Stromal cell of bone marrow (primary cell): ENCODE data around the gene TMEM134.
"Not testable (repeated sequence)": the region's sequence is repeated elsewhere in the genome, so short reads cannot be mapped to it uniquely, and the experiment has no call there.

ENCODE experiments used
- DNase-seq: peaks from one replicate; pipeline ENCODE4 v3.0.0-alpha.2; 2012; ENCODE audit warnings: low read depth

TMEM134 gene, protein sequence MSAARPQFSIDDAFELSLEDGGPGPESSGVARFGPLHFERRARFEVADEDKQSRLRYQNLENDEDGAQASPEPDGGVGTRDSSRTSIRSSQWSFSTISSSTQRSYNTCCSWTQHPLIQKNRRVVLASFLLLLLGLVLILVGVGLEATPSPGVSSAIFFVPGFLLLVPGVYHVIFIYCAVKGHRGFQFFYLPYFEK

DNA sequence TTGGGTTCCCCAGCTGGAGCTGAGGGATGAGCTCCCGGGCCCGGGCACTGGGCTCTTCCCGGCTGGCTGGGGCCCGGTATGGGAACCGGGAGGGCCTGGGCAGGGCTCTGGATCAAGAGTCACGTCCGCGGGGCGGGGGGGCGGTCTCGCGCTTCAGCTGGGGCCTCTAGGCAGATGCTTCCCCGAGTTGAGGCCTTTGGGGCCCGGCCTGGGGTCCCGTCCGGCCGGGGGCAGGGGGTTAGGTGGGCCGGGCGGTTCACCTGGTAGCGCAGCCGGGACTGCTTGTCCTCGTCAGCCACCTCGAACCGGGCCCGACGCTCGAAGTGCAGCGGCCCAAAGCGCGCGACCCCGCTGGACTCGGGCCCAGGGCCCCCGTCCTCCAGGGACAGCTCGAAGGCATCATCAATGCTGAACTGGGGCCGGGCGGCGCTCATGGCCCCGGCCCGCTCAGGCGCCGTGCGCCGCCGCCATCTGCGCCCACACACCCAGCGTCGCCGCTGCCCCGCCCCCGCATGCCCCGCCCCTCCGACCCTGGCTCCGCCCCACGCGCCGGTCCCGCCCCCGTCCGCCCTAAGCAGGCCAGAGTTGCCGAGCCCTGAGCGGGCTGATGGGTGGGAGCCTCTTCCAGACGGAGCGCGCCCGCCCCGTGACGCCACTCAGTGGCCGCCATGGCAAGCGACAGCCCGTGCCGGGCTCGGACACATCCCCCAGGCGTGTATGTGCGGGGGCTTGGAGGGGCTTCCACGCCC lies at the start of gene TMEM134:
TSS of gene TMEM134 (minus strand) at position 493 of the 749 bp plus-strand sequence. CDS start at position 434, 59 bp downstream.
- peak; percentile 82 for DNase-seq

DNA sequence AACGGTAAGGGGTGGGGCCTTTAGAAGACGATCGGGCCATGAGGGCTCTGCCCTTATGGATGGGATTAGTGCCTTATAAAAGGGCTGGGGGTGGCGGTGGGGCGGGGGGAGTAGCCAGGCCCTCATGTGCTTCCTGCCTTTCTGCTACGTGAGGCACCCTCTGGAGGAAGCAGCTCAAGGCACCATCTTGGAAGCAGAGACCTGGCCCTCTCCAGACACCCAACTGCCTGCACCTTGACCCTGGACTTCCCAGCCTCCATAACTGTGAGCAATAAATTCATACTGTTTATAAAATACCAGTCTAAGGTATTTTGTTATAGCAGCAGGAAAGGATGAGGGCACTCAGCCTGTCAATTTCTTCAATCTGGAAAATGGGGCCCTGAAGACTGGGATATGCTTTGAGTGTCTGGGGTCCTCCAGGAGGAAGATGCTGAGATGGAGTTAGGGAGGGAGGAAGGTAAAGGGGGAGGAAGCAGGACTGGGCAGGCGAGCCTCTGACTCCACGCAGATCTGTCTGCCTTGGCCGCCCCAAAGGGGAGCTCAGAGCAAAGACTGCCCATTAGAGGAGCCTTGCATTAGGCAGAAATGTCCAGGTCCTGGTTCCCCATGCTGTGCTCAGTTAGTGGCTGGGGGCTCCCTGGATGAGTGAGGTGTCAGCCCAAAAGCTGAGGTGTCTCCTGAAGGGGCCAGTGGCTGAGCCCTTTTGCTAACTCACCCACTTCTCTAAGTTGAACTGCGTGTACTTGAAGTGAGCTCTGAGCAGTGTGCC lies 48.9 kb upstream of the TMEM134 start:
- no peak for DNase-seq

DNA sequence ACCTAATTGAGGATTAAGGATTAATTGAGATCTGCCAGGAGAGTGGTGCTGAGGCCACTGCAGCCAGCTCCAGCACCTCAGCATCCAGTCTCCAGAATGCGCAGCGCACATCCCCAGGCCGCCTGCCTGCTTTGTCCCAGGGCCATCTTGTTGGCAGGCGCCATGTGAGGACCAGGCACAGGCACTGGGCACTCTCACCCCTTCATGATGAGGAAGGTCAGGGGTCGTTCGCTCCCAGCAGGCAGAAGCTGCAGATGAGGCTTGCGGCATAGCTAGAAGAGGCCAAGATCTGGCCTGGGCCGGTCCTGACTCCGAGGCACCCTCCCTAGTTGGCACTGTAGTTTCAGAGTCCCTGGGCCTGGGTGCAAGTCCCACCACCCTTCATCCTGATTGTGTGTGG lies 47.8 kb upstream of the TMEM134 start:
- no peak for DNase-seq

DNA sequence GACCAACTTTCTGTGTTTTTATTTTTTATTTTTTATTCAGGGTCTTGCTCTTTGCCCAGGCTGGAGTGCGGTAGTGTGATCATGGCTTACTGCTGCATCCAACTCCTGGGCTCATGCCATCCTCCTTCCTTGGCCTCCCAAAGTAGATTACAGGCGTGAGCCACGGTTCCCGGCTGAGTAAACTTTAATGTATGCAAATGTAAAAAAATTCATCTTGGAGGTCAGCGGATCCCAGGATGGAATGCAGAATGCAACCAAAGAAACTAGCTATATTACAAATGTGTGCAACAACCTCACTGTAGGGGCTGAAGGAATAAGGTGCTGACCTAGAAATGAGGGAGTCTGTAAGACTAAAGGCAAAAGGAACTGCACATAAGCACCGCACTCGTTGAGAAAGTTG lies 45.1 kb upstream of the TMEM134 start:
- DNase-seq, result no peak

DNA sequence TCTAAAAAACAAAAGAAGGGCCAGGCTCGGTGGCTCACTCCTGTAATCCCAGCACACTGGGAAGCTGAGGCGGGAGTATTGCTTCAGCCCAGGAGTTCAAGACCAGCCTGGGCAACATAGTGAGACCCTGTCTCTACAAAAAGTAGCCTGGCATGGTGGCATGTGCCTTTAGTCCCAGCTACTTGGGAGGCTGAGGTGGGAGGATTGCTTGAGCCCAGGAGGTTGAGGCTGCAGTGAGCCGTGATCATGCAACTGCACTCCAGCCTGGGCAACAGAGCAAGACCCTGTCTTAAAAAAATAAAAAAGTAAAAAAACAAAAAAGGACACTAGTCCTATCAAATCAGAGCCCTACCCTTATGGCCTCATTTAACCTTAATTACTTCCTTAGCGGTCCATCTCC lies 42.5 kb upstream of the TMEM134 start:
- not testable (repeated sequence) for DNase-seq

DNA sequence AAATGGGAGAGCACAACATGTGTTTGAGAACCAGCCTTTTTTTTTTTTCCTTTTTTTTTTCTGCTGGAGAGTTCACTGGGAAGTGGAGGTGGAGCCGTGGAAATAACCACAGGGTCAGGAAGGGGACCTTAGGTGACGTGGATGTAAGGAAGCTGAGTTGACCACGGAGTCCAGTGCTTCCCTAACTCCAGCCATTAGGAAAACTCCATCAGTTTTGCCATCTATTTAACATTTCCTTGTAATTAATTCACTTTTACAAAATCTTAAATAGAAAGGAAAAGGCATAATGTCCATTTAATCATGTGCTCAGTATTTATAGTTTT lies 40.9 kb upstream of the TMEM134 start:
- DNase-seq, result no peak

DNA sequence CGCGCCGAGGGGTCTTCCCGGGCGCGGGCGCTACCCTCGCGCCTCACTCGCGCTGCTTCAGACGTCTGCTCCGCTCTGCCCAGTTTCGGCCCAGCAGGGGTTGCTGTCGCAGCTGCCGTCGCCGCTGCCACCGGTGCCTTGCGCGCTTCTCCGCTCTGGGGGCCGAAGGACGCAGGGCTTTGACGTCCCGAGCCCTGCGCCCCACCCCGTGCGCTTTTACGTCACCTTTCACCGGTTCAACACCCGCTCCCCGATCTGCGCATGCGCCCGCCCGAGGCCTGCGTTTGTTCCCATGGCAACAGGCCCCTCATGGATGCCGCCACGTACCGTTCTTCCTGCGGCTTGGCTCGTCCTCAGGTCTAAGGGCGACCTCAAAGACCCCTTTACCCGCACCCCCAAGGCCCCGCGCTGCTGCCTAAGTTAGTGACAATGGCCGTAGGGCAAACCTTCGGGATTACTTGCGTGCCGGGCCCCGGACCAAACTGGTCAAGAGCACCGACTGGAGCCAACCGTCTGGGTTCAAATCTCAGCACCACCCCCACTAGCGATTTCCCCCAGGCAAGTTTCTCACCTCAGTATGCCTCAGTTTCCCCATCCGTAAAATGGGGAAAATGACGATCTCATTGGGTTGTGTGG lies 39.6 kb upstream of the TMEM134 start:
- DNase-seq, result peak; percentile 90

DNA sequence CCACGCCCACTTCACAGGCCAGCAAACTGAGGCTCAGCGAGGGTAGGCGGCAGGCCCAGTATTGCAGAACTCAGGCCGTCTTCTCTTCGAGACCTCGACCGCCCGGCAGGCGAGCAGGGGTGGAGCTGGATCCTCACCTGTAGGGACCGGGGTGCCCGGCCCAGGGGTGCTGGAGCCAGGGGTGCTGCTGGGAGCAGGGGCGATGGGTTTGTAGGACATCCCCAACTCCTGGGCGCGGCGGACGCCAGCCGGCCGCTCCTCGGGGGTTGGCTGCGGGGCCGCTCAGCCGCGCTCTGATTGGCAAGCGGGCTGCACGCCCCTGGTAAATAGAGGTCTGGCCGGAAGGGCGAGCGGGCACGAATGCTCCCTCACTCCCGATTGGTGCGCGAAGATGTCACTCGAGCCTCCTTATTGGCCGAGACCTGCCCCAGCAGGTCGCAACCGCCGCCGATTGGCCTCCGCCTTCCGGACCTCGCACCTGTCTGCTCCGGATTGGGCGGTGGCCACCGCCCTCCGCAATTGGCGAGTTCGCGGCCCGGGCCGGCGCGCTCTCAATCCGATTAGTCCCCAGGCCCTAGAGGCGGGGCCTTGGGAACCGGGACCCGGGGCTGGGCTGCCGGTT lies 38.9 kb upstream of the TMEM134 start, which contains the start of gene CDK2AP2:
TSS of gene CDK2AP2 (minus strand) at position 299 of the 622 bp plus-strand sequence. CDS start at position 219, 80 bp downstream.
- peak; percentile 98 for DNase-seq

DNA sequence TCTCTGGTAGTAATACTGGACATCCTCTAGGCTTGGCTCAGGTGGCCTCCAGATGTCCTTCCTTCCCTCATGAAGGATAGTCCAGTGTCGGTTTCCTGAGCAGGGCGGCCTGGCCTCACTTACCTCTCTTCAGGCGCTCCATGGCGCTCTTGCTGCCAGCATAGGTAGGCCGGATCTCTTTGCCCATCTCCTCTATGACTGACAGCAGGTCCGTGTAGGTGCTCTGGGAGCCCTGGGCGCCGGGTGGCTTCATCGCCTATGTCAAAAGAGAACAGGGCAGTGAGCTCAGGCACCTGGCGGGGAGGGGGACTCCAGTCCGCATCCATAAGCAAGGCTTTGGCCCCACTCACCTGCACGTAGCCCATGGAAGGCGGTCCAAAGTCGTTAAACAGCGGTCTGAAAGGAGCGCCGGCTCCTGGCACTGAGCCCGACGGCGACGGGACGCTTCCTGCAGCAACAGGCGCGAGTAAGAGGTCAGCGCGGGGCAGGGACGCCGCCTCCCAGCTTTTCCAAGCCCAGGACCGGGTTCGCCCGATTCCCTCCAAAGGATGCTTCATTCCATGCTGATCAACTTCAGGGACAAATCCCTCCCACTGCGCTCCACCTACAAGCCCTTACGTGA lies 38.3 kb upstream of the TMEM134 start:
- DNase-seq, result no peak

DNA sequence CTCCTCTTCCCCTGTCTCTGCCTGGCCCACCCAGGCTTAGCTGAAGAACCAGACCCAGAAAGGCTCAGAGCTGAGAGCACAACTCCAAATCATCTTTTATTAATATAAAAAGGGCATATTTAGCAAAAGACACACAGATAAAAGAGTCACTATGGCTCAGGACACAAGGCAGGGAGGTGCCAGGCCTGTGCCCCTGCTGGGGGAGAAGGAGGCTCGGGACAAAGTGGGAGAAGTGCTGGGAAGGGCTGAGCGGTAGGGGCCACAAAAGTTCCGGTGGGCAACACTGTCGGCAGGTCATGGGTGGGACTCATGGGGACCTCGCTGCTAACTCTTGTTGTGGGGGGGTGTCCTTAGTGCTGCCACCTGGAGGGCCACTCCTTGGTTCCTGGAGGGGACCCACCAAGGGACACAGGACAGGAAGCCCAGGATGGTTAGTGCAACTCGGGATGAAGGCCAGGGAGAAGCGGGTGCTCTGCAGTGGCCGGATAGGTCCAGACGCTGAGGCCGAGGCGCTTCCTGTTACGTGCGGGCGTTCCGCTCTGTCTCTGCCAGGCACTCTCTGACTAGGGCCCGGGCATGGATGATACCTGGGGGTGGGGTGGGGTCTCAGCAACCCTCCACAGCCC lies 37.5 kb upstream of the TMEM134 start:
- no peak for DNase-seq

DNA sequence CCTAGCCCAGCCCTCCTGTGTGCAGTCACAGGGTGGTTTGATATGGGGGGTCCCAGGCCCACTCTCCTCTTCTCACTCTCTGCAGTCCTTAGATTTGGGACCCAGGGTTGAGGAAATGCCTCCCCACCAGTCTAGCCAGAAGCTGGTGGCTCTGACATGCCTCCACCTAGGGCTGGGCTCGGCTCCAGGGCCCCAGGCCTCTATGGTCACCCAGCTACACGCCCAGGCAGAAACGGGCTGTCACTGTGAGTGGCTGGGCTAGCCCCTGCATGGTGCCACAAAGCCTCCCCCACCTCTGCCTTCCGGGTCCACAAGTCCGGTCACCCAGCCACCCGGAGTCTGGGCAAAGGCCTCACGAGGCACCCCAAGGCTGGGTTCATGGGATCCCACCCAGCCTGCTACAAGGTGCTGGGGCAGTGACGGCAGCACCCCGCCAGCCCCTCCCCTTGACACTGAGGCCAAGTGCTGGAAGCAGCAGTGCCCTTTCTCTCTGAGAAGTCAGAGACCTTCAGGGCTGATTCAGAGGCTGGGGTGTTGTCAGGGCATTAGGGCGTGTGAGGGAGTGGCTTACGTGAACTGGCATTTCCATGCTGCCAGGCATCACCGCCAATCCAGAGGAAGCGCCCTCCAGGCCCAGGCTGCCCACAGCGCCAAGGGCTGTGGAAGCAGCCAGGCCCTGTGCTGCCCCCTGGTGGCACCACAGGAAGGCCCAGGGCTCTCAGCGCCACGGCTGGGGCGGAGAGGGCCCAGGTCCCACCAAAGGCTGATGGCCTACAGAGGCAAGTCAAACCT lies 36.8 kb upstream of the TMEM134 start:
- peak; percentile 87 for DNase-seq

DNA sequence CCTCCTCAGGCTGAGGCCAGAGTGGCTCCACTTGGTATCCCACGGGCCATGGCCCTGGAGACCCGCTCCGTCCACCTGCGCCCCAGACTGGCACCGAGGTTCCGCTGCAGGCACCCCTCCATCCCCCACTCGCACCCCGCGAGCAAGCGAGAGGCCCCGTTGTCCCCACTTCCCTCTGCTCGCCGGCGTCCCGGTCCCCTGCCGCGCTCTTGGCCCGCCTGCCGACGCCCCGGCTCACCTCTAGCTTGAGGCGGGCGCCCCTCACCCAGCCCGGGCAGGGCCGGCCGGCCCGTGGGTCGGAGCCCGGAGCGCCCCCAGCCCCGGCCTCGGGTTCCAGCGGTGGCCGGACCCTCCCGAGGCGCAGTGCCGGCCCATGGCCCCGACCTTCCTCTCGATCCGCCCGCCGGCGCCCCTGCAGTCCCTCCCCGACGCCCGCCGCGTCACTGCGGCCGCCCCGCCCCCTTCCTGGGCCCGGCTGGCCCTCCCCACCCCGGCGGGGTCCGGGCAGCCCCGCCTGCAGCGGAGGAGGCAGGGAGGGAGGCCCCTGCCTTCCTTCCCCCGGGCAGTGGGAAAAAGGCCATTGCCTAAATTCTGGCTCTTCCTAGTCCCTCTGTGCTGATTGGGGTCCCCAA lies 36.0 kb upstream of the TMEM134 start, which contains the start of gene PITPNM1:
TSS of gene PITPNM1 (minus strand) at position 414 of the 632 bp plus-strand sequence. CDS start 1,183 bp downstream, outside the sequence.
- DNase-seq, result peak; percentile 24

DNA sequence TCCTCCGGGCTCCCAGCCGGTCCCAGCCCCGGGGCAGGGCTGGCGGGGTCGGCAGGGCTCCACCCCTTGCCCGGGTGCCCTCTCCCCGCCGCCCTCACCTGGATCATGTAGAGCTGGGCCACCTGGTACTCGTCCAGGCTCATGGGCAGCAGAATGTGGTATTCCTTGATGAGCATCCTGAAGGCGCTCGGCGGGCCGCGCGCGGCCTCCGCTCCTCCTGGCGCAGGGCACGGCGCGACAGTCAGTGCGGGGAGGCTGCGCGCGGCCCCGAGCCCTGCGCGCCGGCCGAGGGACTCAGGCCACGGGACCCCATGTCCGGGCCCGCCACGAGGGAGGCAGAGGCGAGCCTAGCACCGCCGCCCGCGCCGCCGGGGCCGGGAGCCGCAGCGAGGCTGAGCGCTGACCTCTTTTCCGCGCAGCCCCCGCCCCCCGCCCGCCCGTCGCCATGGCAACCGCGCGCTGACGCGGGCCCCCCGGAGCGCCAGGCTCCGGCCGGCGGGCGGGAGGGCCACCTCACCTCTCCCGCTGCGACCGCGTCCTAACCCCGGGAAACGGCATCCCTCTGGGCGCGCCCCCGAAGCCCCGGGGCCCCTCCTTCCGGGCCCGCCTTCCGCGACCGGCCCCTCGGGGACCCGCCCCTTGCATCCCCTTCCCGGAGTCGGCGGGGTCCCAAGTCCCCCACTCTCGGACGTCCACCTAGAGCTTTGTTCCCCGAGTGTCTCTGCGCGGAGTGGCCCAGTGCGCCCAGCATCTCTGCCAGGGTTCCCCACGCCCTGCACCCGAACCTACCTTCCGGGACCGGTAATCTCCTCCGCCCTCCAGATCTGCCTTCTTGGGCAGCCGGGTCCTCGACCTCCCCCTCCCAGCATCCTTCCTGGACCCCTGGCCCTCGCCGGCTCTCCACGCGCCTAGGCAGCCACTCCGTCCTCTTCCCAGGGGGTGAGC lies 35.2 kb upstream of the TMEM134 start:
- no peak for DNase-seq

DNA sequence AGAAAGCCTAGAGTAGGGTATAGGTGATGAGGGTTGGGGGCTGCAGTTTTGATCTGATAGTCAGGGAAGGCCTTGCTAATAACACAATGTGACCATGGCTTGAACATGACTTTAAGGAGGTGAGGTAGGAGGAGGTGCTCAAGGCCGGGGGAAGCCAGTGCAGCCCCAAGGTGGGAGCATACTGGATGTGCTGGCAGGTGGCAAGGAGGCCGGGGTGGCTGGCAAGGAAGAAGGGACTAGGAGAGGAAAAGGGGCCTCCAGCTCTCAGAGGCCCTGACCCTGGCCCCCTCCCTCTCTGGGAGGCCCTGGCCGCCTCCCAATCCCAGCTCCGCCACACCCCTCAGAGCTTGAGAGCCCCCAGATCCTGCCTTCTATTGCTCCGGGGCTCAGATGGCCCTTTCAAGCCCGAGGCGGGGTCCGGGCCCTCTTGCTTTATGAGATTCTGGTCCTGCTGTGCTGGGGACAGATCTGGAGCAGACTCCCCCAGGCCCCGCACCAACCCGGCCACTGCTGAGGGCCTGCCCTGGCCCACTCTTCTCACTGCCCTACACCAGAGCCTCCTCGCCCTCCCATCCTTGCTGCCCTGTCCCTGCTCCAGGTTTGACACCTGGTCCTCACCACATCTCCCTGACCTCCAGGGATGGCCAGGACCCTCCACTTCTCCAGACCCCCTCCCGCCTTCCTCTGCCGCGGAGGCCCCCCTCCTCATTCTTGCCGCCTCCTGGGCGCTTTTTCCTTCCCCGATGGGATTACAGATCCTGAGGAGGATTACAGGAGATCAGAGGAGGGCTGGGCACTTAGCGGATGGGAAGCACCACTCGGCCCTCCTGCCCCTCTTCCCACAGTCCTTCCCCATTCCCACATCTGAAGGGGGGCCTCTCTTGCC lies 34.3 kb upstream of the TMEM134 start:
- no peak for DNase-seq

DNA sequence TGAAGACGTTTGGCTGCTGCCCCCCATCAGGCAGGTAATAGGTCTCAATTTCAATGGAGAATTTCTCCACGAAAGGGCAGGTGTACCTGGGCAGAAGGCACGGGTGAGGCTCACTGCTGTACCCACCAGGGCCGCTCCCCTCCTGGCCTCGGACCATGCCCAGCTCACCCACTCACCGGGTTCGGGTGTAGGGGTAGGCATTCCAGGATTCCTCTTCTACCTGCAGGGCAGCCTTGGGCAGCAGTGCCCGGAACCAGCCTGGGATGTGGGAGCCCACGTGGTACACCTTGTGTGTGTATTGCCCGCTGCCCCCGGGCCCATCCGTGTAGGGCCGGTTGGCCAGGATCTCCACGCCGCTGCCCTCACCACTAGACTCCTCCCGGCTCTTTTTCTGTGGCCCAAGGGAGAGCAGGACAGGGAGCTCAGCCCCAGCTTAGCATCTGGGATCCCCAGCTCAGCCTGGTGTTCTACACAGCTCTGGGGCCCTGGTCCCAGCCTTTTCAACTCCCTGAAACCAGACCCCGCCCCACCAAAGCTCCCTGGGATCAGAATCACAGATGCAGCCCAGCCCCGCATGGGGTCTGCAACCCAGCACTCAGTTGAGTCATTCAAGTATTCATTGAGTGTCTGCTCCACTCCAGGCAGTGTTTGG lies 33.4 kb upstream of the TMEM134 start:
- DNase-seq, result no peak

DNA sequence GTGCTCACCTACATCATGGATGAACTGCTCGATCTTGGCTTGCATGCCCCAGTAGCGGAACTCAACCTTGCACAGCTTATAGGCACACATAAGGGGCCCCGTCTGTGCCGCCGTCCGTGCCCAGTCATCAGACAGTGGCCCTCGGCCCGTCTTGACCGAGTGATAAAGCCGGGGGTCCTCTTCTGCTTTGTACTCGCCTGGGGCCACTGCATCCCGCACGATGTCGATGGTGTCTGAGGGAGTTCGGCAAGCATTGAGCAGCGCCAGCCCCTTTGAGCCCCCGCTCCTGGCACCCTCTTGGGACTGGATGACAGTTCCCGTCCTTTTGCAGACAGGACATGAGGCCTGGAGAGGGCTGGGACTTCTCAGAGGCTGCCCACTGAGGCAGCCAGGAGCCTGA lies 32.8 kb upstream of the TMEM134 start:
- no peak for DNase-seq
